Sigmoid colon (tissue), 4 donors: ENCODE results near the gene FOLR2.

Experiments
- EP300 ChIP-seq, 4 donors: sonication (generic); formaldehyde crosslinking; IDR thresholded peaks; one replicate each; pipeline ENCODE4 v1.6.1; 2017; ENCODE audit warnings: antibody characterized with exemption in 4 of 4
- POLR2AphosphoS5 ChIP-seq, 4 donors: sonication (generic); formaldehyde crosslinking; IDR thresholded peaks; one replicate each; pipeline ENCODE4 v1.6.1; 2017; ENCODE audit warnings: antibody characterized with exemption in 4 of 4
- TF ChIP-seq, protein P1 (sequence below), 4 experiments: fragments of 450-650 bp in 3 of 4; fragments of 200-600 bp in 1 of 4; IDR thresholded peaks; one replicate each; pipeline ENCODE4 v1.5.1; 2016 to 2019; ENCODE audit warnings: antibody characterized with exemption in 4 of 4, mild to moderate bottlenecking in 3 of 4, moderate library complexity in 2 of 4

DNA sequence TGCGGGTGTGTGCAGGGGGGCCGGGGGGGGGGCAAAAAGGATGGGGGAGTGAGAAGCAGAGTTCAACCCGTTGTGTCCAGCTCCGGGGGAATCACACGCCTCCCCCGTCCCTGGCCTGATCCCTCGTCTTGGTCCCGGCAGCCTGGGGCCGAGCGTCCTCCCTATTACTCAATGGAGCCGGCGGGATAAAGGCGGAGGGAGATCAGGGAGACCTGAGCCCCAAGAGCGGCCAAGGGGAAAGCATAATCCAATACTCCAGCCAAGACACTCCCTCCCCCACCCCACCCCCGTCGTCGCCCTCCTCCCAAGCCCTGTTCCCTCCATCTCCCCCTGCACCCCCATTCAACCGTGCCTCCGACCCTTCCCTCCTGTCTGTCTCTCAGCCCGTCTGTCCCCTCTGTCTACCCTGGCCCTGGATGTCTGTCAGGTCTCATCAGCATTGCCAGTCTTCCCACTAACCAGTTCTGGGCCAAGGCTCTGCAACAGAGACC lies 24.7 kb downstream of the FOLR2 start:
- TF ChIP-seq, protein P1, sequence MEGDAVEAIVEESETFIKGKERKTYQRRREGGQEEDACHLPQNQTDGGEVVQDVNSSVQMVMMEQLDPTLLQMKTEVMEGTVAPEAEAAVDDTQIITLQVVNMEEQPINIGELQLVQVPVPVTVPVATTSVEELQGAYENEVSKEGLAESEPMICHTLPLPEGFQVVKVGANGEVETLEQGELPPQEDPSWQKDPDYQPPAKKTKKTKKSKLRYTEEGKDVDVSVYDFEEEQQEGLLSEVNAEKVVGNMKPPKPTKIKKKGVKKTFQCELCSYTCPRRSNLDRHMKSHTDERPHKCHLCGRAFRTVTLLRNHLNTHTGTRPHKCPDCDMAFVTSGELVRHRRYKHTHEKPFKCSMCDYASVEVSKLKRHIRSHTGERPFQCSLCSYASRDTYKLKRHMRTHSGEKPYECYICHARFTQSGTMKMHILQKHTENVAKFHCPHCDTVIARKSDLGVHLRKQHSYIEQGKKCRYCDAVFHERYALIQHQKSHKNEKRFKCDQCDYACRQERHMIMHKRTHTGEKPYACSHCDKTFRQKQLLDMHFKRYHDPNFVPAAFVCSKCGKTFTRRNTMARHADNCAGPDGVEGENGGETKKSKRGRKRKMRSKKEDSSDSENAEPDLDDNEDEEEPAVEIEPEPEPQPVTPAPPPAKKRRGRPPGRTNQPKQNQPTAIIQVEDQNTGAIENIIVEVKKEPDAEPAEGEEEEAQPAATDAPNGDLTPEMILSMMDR (IDR thresholded peaks at IDR 0.05) = no peak
- no peak for TF ChIP-seq EP300 (IDR thresholded peaks at IDR 0.05)
- no peak for TF ChIP-seq POLR2AphosphoS5 (IDR thresholded peaks at IDR 0.05)
